C4-2B (cell line): Measurements from ENCODE around the gene GPR173.

Experiments used
- ZFX ChIP-seq: fragments of 450-650 bp; IDR thresholded peaks from 2 replicates; pipeline ENCODE4 v1.6.1; 2017
- TF ChIP-seq, protein P1 (sequence below): fragments of 450-650 bp; conservative IDR thresholded peaks from 2 replicates; pipeline ENCODE4 v1.5.1; 2017; ENCODE audit warnings: mild to moderate bottlenecking

DNA sequence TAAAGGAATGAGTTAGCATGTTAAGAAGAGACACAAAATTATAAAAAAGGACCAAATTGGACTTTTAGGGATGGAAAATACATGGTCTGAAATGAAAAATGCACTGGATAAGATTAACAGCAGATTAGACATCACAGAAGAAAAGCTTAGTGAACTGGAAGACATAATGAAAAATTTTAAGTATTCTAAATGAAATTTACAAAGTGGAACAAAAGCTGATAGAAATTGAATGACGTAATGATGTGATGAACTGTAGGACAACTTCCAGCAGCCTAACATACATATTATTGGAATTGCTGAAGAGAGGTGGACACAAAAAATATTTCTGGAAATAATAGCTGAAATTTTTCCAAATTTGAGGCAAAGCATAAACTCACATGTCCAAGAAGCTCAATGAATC is 39.6 kb upstream of the GPR173 start:
- TF ChIP-seq, protein P1, sequence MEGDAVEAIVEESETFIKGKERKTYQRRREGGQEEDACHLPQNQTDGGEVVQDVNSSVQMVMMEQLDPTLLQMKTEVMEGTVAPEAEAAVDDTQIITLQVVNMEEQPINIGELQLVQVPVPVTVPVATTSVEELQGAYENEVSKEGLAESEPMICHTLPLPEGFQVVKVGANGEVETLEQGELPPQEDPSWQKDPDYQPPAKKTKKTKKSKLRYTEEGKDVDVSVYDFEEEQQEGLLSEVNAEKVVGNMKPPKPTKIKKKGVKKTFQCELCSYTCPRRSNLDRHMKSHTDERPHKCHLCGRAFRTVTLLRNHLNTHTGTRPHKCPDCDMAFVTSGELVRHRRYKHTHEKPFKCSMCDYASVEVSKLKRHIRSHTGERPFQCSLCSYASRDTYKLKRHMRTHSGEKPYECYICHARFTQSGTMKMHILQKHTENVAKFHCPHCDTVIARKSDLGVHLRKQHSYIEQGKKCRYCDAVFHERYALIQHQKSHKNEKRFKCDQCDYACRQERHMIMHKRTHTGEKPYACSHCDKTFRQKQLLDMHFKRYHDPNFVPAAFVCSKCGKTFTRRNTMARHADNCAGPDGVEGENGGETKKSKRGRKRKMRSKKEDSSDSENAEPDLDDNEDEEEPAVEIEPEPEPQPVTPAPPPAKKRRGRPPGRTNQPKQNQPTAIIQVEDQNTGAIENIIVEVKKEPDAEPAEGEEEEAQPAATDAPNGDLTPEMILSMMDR: no peak
- no peak for TF ChIP-seq ZFX
